Testis (tissue), 3 donors: ENCODE measurements around the gene AMBP. TPM values are rescaled to one million over a fixed set of nuclear protein-coding genes. Genes with fewer than 3 reads are reported as not detected.

Source experiments
- DNase-seq: peaks from one replicate; pipeline ENCODE4 v3.0.0-alpha.2; 2019
- H3K27ac ChIP-seq, 2 donors: fragments of 200-600 bp; sonication (generic); one replicate each; pipeline ENCODE4 v1.5.1; 2019
- H3K27me3 ChIP-seq: fragments of 200-600 bp; sonication (generic); one replicate; pipeline ENCODE4 v1.5.1; 2019
- H3K36me3 ChIP-seq: fragments of 200-600 bp; sonication (generic); one replicate; pipeline ENCODE4 v1.5.1; 2017; ENCODE audit warnings: low read depth; ENCODE audit errors: missing control alignments
- H3K4me1 ChIP-seq: fragments of 200-600 bp; sonication (generic); one replicate; pipeline ENCODE4 v1.5.1; 2019
- H3K4me3 ChIP-seq, 2 donors: fragments of 200-600 bp; sonication (generic); one replicate each; pipeline ENCODE4 v1.5.1; 2017 to 2019
- H3K9me3 ChIP-seq: fragments of 200-600 bp; sonication (generic); one replicate; pipeline ENCODE4 v1.5.1; 2017
- POLR2A ChIP-seq: fragments of 450-650 bp; IDR thresholded peaks from one replicate; pipeline ENCODE4 v1.6.1; 2017; ENCODE audit warnings: antibody characterized with exemption, mild to moderate bottlenecking, moderate library complexity
- WGBS, 2 donors: methylation state at CpG; one replicate each; pipeline ENCODE4 v1.1.5; 2018; 5-methylcytosine and 5-hydroxymethylcytosine counted together
- intact Hi-C: fragments of 100-400 bp; cut with DNase I; formaldehyde crosslinking; loops from one replicate; pipeline ENCODE4 v1.15.1; 2023; ENCODE audit warnings: low total_unique reads
- polyA plus RNA-seq: library from polyadenylated mRNA; stranded (reverse); fragments of 350-450 nt; fragmentation: Illumina TruSeq; extraction: RNeasy Lipid Tissue Mini Kit (QIAGEN cat#74804); gene quantifications from one replicate; pipeline ENCODE4 v1.2.3, GENCODE V29; 2014; ENCODE audit warnings: low read depth, low replicate concordance; ENCODE audit not compliant: insufficient read depth
- total RNA-seq, 2 donors: library from RNA; depleted of rRNA; stranded (reverse); fragments of >200 nt; gene quantifications; one replicate each; pipeline ENCODE4 v1.2.3, GENCODE V29; 2016
- TF ChIP-seq, protein P1 (sequence below), 3 experiments: fragments of 450-650 bp in 2 of 3; fragments of 200-600 bp in 1 of 3; sonication (generic) in 1 of 3; IDR thresholded peaks; one replicate each; pipeline ENCODE4 v1.5.1; 2016 to 2019; ENCODE audit warnings: antibody characterized with exemption in 3 of 3, mild to moderate bottlenecking in 2 of 3, moderate library complexity in 1 of 3

Gene AMBP
- total and polyA plus RNA-seq, 3 donors from 2014 or later = 0.47 to 0.88 (median 0.68) TPM

DNA sequence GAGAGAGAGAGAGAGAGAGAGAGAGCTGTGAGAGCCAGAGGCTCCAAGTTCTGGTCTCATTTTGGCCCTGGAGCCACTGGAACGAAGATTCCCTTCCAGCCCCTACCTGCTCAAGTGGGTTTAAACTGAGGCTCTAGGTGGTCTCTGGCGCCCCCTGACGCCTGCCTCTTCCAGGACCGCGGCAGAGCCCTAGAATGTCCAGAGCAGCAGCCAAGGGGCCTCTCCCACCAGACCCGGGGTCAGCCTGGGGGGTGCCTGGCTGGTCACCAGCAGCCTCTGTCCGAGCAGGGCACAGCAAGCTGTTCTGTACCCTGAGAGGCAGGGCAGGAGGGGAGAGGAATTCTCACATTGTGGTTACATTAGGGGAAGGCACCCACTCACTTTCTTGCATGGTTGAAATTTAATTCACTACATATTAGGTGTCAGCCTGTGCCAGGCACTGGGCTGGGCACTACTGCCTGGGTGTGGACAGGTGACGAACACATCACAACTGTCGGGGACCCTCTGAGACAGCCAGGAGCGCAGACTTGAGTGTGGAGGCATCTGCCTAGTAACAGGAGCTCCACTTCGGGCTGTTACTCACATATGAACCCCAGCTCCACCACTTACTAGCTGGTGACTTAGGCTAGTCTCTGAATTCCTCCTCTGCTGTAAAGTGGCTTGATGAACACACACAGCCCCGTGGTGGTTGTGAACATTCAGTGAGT lies 44.5 kb downstream of the AMBP start:
- no peak overlapping the region for H3K27ac ChIP-seq
- DNase-seq = no peak
- no peaks in the 10 kb centered on the region for H3K4me1 ChIP-seq
- H3K27me3 ChIP-seq = no peaks in the 10 kb centered on the region
- TF ChIP-seq, protein P1, sequence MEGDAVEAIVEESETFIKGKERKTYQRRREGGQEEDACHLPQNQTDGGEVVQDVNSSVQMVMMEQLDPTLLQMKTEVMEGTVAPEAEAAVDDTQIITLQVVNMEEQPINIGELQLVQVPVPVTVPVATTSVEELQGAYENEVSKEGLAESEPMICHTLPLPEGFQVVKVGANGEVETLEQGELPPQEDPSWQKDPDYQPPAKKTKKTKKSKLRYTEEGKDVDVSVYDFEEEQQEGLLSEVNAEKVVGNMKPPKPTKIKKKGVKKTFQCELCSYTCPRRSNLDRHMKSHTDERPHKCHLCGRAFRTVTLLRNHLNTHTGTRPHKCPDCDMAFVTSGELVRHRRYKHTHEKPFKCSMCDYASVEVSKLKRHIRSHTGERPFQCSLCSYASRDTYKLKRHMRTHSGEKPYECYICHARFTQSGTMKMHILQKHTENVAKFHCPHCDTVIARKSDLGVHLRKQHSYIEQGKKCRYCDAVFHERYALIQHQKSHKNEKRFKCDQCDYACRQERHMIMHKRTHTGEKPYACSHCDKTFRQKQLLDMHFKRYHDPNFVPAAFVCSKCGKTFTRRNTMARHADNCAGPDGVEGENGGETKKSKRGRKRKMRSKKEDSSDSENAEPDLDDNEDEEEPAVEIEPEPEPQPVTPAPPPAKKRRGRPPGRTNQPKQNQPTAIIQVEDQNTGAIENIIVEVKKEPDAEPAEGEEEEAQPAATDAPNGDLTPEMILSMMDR (IDR thresholded peaks at IDR 0.05) = peak in 1 of 3 experiments; percentile 19
- TF ChIP-seq POLR2A = no peak
- no peak overlapping the region for H3K4me3 ChIP-seq
- 68 to 82% methylated on average over 8 to 12 of the region's 12 CpGs for WGBS, 2 donors
- H3K36me3 ChIP-seq = no peaks in the 10 kb centered on the region
- no peaks in the 10 kb centered on the region for H3K9me3 ChIP-seq
- intact Hi-C loops = no loop called here

DNA sequence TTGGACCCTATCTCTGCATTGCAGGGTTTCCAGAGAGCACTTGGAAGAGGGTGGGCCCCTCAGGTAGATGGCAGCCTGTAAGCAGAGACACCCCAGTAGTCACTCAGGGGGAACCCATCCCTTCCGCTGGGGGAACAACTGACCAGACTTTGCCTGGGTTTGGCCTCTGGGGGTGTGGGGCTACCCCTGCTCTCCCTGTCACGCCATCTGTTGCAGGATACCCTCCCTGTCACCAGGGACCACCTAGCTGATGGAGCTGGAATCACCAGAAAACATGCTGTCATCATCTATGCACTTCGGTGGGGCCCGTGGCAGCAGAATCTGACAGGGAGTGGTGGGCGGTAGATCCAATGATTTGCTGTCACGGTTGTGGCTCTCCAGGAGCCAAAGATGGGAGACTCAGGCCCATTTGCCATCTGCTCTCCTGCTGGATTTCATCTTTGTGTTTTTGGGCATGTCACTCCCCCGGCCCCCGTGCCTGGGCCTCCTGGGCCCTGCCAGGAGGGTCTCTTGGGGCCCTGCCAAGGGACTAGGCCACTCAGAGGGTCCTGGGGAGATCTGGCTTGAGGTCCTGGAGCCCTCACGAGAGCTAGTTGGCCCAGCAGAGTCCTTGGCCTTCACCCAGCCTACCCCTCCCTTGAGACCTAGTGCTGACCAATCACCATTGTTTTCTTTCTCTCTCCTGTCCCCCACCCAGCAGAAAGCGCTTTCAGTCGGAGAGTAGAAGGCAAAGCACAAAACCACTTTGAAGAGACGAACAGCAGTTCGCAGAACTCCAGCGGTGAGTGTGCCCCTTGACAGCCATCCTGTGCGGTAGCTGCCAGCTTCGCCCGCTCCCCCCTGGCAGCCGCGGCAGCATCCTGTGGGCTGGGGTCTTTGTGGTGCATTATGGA lies 45.9 kb downstream of the AMBP start:
- WGBS, 2 donors = 79 to 86% methylated on average over 10 to 19 of the region's 19 CpGs
- Histone ChIP-seq H3K4me3 (no peak overlapping the region), H3K9me3 (no peaks in the 10 kb centered on the region), H3K27me3 (no peaks in the 10 kb centered on the region), H3K27ac (no peak overlapping the region), H3K36me3 (no peaks in the 10 kb centered on the region), H3K4me1 (no peaks in the 10 kb centered on the region)
- DNase-seq = no peak
- no peak for TF ChIP-seq POLR2A
- intact Hi-C loops = no loop called here

DNA sequence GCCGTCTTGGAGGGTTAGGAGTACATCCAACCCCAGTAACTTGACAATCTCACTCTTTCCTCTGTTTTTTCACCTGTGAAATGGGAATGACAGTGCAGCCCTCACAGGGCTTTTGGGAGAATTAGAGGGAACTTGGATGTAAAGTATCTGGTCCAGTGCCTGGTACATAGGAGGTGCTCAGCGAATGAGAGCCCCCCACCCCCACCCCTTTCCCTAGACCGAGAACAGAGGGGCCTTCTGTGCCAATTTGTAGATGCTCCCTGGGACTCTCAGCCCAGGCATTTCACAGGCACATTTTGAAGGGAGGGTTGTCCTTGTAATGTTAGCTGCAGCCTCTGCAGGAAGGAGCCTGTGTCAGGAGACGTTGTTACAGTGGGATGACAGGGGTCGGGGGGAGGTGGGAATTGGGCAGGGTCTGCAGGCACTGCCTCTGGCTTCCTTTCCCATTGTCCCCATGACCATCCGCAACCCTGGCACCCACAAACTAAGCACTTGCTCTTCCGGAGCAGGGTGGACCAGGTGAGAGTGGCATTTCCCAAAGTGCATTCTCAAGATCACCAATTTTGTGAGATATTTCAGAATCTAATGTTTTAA lies 47.0 kb downstream of the AMBP start:
- intact Hi-C loops = no loop called here
- TF ChIP-seq, protein P1 (IDR thresholded peaks at IDR 0.05) = no peak
- no peak for TF ChIP-seq POLR2A
- no peak overlapping the region for H3K4me3 ChIP-seq
- H3K27ac ChIP-seq = no peak overlapping the region
- no peaks in the 10 kb centered on the region for H3K4me1 ChIP-seq
- H3K36me3 ChIP-seq = no peaks in the 10 kb centered on the region
- H3K27me3 ChIP-seq = no peaks in the 10 kb centered on the region
- WGBS, 2 donors = 91 to 94% methylated on average over 7 of the region's 7 CpGs
- no peak for DNase-seq
- no peaks in the 10 kb centered on the region for H3K9me3 ChIP-seq

DNA sequence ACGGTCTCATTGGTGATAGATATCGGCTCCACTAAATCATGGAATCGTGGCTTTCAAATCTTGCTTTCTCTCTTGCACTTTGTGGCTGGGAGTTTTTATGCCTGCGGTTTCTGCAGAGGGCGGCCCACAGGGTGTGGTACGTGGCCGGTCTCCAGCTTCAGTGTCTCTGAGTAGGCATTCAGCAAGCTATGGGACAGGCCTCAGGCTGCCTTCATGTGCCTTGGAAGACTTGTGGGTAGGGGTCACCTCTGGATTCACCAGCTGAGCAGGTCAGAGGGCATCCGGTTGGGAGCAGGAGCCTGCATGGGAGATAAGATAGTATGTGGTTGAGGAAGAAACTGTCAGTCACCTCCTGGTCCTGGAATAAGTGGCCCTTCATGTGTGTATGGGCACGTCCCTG lies 47.7 kb downstream of the AMBP start:
- no peak for DNase-seq
- WGBS, 2 donors = 91 to 93% methylated on average over 9 of the region's 9 CpGs
- Histone ChIP-seq H3K36me3 (no peaks in the 10 kb centered on the region), H3K9me3 (no peaks in the 10 kb centered on the region), H3K4me1 (no peaks in the 10 kb centered on the region), H3K27ac (no peak overlapping the region), H3K4me3 (no peak overlapping the region), H3K27me3 (no peaks in the 10 kb centered on the region)
- intact Hi-C loops = no loop called here
- no peak for TF ChIP-seq POLR2A
- TF ChIP-seq, protein P1 (IDR thresholded peaks at IDR 0.05) = no peak
